Measurements from ENCODE around the gene HADHA.

- TF ChIP-seq POLR2A (IDR thresholded peaks at IDR 0.05): no peak
- TF ChIP-seq, protein P1, sequence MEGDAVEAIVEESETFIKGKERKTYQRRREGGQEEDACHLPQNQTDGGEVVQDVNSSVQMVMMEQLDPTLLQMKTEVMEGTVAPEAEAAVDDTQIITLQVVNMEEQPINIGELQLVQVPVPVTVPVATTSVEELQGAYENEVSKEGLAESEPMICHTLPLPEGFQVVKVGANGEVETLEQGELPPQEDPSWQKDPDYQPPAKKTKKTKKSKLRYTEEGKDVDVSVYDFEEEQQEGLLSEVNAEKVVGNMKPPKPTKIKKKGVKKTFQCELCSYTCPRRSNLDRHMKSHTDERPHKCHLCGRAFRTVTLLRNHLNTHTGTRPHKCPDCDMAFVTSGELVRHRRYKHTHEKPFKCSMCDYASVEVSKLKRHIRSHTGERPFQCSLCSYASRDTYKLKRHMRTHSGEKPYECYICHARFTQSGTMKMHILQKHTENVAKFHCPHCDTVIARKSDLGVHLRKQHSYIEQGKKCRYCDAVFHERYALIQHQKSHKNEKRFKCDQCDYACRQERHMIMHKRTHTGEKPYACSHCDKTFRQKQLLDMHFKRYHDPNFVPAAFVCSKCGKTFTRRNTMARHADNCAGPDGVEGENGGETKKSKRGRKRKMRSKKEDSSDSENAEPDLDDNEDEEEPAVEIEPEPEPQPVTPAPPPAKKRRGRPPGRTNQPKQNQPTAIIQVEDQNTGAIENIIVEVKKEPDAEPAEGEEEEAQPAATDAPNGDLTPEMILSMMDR (IDR thresholded peaks at IDR 0.05): no peak
These were observed 55.3 kb downstream of the HADHA start for GRCh38 chr2:26189123-26189522.
